PC-9 (cell line): Measurements from ENCODE around the gene FYN. TPM values are rescaled to one million over a fixed set of nuclear protein-coding genes. Genes with fewer than 3 reads are reported as not detected.

Source experiments
- BruUV-seq: library from RNA; stranded (reverse); fragments of 400-500 nt; replicated peaks from 2 replicates; lab custom pipeline; 2021; lab: Mats Ljungman, UMichigan
- CTCF ChIA-PET: fragments of 300-600 bp; sonication (Branson Sonifier 250); formaldehyde crosslinking; loops from one replicate; lab custom pipeline; 2022; ENCODE audit warnings: antibody characterized with exemption; lab: Charles Lee
- POLR2A ChIA-PET: fragments of 300-600 bp; sonication (Branson Sonifier 250); formaldehyde crosslinking; loops from one replicate; lab custom pipeline; 2022; ENCODE audit warnings: antibody characterized with exemption; ENCODE audit not compliant: unreplicated experiment; lab: Charles Lee
- DNase-seq, 2 experiments: peaks; one replicate each; pipeline versions ENCODE4 v3.0.0 to v3.0.0-alpha.2; 2015 to 2022; ENCODE audit warnings: mixed read lengths in 1 of 2
- H2AFZ ChIP-seq: fragments of 200-600 bp; sonication (generic); 2 replicates; pipeline ENCODE4 v1.8.1; 2017; ENCODE audit warnings: antibody characterized with exemption
- H3F3A ChIP-seq: fragments of 200-600 bp; sonication (generic); 2 replicates; pipeline ENCODE4 v1.8.1; 2017; ENCODE audit warnings: antibody characterized with exemption, mild to moderate bottlenecking, low read depth; ENCODE audit not compliant: insufficient read depth
- H3K27ac ChIP-seq: fragments of 200-600 bp; sonication (generic); 2 replicates; pipeline ENCODE4 v1.6.1; 2016; ENCODE audit warnings: mixed run types
- H3K27me3 ChIP-seq: fragments of 200-600 bp; sonication (generic); 2 replicates; pipeline ENCODE4 v1.6.1; 2016; ENCODE audit warnings: low read depth, mixed run types; ENCODE audit not compliant: insufficient read depth
- H3K36me3 ChIP-seq: fragments of 200-600 bp; sonication (generic); 2 replicates; pipeline ENCODE4 v1.6.1; 2016; ENCODE audit warnings: low read depth, mixed run types
- H3K4me1 ChIP-seq: fragments of 200-600 bp; sonication (generic); replicated peaks from 2 replicates; pipeline ENCODE4 v1.6.1; 2016; ENCODE audit warnings: mixed run types; ENCODE audit not compliant: insufficient read depth
- H3K4me2 ChIP-seq: fragments of 200-600 bp; sonication (generic); 2 replicates; pipeline ENCODE4 v1.6.1; 2017; ENCODE audit warnings: mixed run types
- H3K4me3 ChIP-seq: fragments of 200-600 bp; sonication (generic); 2 replicates; pipeline ENCODE4 v1.6.1; 2016; ENCODE audit warnings: mixed run types
- H3K79me2 ChIP-seq: fragments of 200-600 bp; sonication (generic); 2 replicates; pipeline ENCODE4 v1.6.1; 2017; ENCODE audit warnings: low read depth, mixed run types
- H3K9me2 ChIP-seq: fragments of 200-600 bp; sonication (generic); 2 replicates; pipeline ENCODE4 v1.8.1; 2017; ENCODE audit warnings: mild to moderate bottlenecking; ENCODE audit not compliant: insufficient read depth
- H3K9me3 ChIP-seq: fragments of 200-600 bp; sonication (generic); 2 replicates; pipeline ENCODE4 v1.8.1; 2016; ENCODE audit warnings: low read depth; ENCODE audit not compliant: insufficient read depth
- H4K20me1 ChIP-seq: fragments of 200-600 bp; sonication (generic); 2 replicates; pipeline ENCODE4 v1.8.1; 2017; ENCODE audit not compliant: insufficient read depth
- CTCF ChIP-seq: fragments of 200-600 bp; sonication (generic); conservative IDR thresholded peaks from 2 replicates; pipeline ENCODE4 v1.6.1; 2017; ENCODE audit warnings: mixed run types, antibody characterized with exemption, mild to moderate bottlenecking, moderate library complexity
- EZH2 ChIP-seq: fragments of 200-600 bp; sonication (generic); IDR thresholded peaks from 2 replicates; pipeline ENCODE4 v1.8.0; 2017; ENCODE audit warnings: antibody characterized with exemption, low read depth
- intact Hi-C: fragments of 100-400 bp; cut with micrococcal nuclease; formaldehyde crosslinking; loops from one replicate; pipeline ENCODE4 v1.10.0; 2022; ENCODE audit not compliant: unreplicated experiment
- total RNA-seq: library from RNA; stranded (reverse); gene quantifications from 2 replicates; pipeline ENCODE4 v1.2.3, GENCODE V29; 2021

Gene FYN
- total RNA-seq, 1 experiment from 2014 or later, result 53.3 TPM

GRCh38 chr6:111804627-111805235, 68.5 kb downstream of the FYN start:
- Histone ChIP-seq H3F3A (peaks cover 34% of the 10 kb centered on the region), H3K36me3 (peaks cover 4% of the 10 kb centered on the region; the same call in 1 of the 2 replicates), H3K4me2 (peak overlapping the region; percentile 78), H4K20me1 (no peaks in the 10 kb centered on the region), H3K9me2 (no peaks in the 10 kb centered on the region), H3K4me1 (peaks cover 69% of the 10 kb centered on the region), H2AFZ (no peak overlapping the region), H3K27me3 (no peaks in the 10 kb centered on the region), H3K9me3 (no peaks in the 10 kb centered on the region), H3K27ac (peak overlapping the region; percentile 79), H3K4me3 (no peak overlapping the region), H3K79me2 (peaks cover 60% of the 10 kb centered on the region)
- peak in 1 of 2 experiments; percentile 38 for DNase-seq
- intact Hi-C loops, result no loop called here
- POLR2A ChIA-PET, result interaction anchor here (0.6 to 0.9 kb wide), 2 partner anchors 9 to 172 kb away, joined by 3 to 4 read pairs; no protein-coding TSS in a partner anchor
- no TSS peak for BruUV-seq
- CTCF ChIA-PET, result no interaction called here
- TF ChIP-seq CTCF (no peak), EZH2 (no peak)

- TF ChIP-seq CTCF (no peak), EZH2 (no peak)
- Histone ChIP-seq H3F3A (peaks cover 41% of the 10 kb centered on the region), H3K27ac (no peak overlapping the region), H3K4me2 (no peak overlapping the region), H3K4me1 (peaks cover 76% of the 10 kb centered on the region), H3K4me3 (no peak overlapping the region), H3K36me3 (peaks cover 4% of the 10 kb centered on the region; the same call in 1 of the 2 replicates), H4K20me1 (no peaks in the 10 kb centered on the region), H3K9me3 (no peaks in the 10 kb centered on the region), H3K27me3 (no peaks in the 10 kb centered on the region), H3K79me2 (peaks cover 55% of the 10 kb centered on the region), H3K9me2 (no peaks in the 10 kb centered on the region), H2AFZ (no peak overlapping the region)
- no TSS peak for BruUV-seq
- ChIA-PET CTCF (no interaction called here), POLR2A (interaction anchor here (0.6 to 0.9 kb wide), 2 partner anchors 68 to 173 kb away, joined by 3 to 4 read pairs; no protein-coding TSS in a partner anchor)
- intact Hi-C loops, result no loop called here
- DNase-seq, result no peak
These were observed 69.4 kb downstream of the FYN start for GRCh38 chr6:111803804-111804203.

GRCh38 chr6:111803371-111803770, 69.9 kb downstream of the FYN start:
- CTCF ChIA-PET, result no interaction called here
- POLR2A ChIA-PET, result interaction anchor here (0.6 kb wide), 1 partner anchor 69 kb away, joined by 3 read pairs; no protein-coding TSS in a partner anchor
- BruUV-seq, result no TSS peak

More at GRCh38 chr6:111803371-111803770, 69.9 kb downstream of the FYN start:
- Histone ChIP-seq H4K20me1 (no peaks in the 10 kb centered on the region), H3K4me2 (no peak overlapping the region), H3K4me1 (peaks cover 76% of the 10 kb centered on the region), H3K27me3 (no peaks in the 10 kb centered on the region), H3K36me3 (peaks cover 4% of the 10 kb centered on the region; the same call in 1 of the 2 replicates), H3F3A (peaks cover 46% of the 10 kb centered on the region), H2AFZ (no peak overlapping the region), H3K27ac (no peak overlapping the region), H3K4me3 (no peak overlapping the region), H3K79me2 (peaks cover 51% of the 10 kb centered on the region), H3K9me3 (no peaks in the 10 kb centered on the region), H3K9me2 (no peaks in the 10 kb centered on the region)
- intact Hi-C loops, result no loop called here
- DNase-seq, result no peak
- TF ChIP-seq CTCF (no peak), EZH2 (no peak)
